ENCODE results near the gene LARGE1. TPM values are rescaled to one million over a fixed set of nuclear protein-coding genes. Genes with fewer than 3 reads are reported as not detected.

LARGE1 gene
- total RNA-seq, 2 donors from 2014 or later, result 12.5 to 21.1 TPM

DNA sequence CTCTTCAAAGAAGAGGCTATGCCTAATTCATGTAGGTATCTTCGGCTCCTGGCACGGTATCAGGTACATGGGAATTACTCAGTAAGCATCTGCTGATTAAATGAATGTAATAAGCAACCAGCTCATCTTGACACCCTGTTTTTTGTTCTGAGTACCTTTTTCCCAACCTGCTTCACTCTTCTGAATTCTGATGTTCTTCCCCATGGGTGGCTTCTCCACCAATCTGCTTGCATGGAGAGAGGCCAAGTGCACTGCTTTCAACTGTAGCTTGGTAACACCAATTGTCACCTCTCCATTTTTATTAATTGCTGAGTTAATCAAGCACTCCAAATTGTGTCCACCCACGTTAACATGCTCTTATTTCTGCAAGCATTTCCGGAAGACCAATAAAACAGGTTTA, 40.5 kb downstream of the LARGE1 start:
- DNase-seq, result no peak

DNA sequence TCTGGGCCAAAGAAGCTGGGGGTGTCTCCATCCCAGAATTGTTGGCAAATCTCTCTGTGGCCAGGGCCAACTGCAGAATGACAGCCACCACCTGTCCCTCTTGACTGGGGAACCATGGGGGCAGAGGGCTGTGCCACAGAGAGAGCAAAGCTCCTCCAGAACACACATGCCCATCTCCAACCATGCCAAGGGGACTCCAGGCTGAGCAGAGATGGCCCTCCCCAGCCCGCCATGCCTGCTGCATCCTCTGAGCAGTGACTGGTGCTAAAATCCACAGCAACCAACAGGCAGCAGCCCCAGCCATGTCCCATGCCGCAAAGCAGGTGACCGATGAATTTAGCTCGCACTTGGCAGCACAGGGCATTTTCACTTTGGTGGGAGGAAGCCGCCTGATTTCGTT, 45.0 kb downstream of the LARGE1 start:
- TF ChIP-seq, protein P1, sequence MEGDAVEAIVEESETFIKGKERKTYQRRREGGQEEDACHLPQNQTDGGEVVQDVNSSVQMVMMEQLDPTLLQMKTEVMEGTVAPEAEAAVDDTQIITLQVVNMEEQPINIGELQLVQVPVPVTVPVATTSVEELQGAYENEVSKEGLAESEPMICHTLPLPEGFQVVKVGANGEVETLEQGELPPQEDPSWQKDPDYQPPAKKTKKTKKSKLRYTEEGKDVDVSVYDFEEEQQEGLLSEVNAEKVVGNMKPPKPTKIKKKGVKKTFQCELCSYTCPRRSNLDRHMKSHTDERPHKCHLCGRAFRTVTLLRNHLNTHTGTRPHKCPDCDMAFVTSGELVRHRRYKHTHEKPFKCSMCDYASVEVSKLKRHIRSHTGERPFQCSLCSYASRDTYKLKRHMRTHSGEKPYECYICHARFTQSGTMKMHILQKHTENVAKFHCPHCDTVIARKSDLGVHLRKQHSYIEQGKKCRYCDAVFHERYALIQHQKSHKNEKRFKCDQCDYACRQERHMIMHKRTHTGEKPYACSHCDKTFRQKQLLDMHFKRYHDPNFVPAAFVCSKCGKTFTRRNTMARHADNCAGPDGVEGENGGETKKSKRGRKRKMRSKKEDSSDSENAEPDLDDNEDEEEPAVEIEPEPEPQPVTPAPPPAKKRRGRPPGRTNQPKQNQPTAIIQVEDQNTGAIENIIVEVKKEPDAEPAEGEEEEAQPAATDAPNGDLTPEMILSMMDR (IDR thresholded peaks at IDR 0.05), result no peak
- no peak for TF ChIP-seq POLR2A (IDR thresholded peaks at IDR 0.05)

More for the DNA sequence above, 40.5 kb downstream of the LARGE1 start:
- H3K27me3 ChIP-seq, result no peaks in the 10 kb centered on the region
- no peaks in the 10 kb centered on the region for H3K36me3 ChIP-seq (replicated peaks in 1 of 2; ENCODE audit: insufficient read depth in 1 of 2, low read depth in 2 of 2)
- intact Hi-C loops (cut with DNase I), result no loop called here
- no peaks in the 10 kb centered on the region for H3K9me3 ChIP-seq
- no peak overlapping the region for H3K27ac ChIP-seq
- H3K4me1 ChIP-seq, result peaks cover 8% of the 10 kb centered on the region
- WGBS, 2 donors, result 78 to 93% methylated on average over 4 of the region's 4 CpGs
- H3K4me3 ChIP-seq, result no peak overlapping the region
- no peak for ATAC-seq
- TF ChIP-seq POLR2A (IDR thresholded peaks at IDR 0.05), result no peak
- TF ChIP-seq, protein P1 (IDR thresholded peaks at IDR 0.05), result no peak

DNA sequence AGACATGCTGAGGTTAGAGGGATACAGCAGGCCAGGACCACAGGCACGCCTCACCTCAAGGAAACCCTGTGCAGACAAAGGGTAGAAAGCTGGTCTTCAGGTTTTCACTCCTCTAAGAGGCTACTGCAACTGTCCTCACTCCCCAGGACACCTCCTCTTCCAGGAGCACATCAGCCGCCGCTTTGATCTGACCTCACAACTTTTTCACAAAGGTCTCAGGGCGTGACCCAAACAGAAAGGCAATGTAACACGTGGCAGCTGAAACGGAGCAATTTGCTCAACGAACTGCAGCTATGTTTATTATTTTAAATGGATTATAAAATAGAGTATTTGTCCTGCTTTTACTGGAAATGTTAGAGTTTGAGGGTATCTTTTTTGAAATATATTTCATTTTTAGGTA, 46.1 kb downstream of the LARGE1 start:
- Histone ChIP-seq H3K27me3 (no peaks in the 10 kb centered on the region), H3K27ac (no peak overlapping the region), H3K4me3 (no peak overlapping the region), H3K4me1 (peaks cover 13% of the 10 kb centered on the region), H3K9me3 (no peaks in the 10 kb centered on the region), H3K36me3 (replicated peaks in 1 of 2; ENCODE audit: insufficient read depth in 1 of 2, low read depth in 2 of 2) (no peaks in the 10 kb centered on the region)
- intact Hi-C loops (cut with DNase I), result no loop called here
- TF ChIP-seq, protein P1 (IDR thresholded peaks at IDR 0.05), result no peak
- no peak for TF ChIP-seq POLR2A (IDR thresholded peaks at IDR 0.05)
- ATAC-seq (no peak), DNase-seq (no peak)
- WGBS, 2 donors, result 89 to 94% methylated on average over 7 of the region's 7 CpGs

More for the DNA sequence above, 45.0 kb downstream of the LARGE1 start:
- H3K4me3 ChIP-seq, result no peak overlapping the region
- DNase-seq, result no peak
- H3K36me3 ChIP-seq (replicated peaks in 1 of 2; ENCODE audit: insufficient read depth in 1 of 2, low read depth in 2 of 2), result no peaks in the 10 kb centered on the region
- WGBS, 2 donors, result 90 to 97% methylated on average over 4 to 6 of the region's 6 CpGs
- H3K4me1 ChIP-seq, result peaks cover 13% of the 10 kb centered on the region
- H3K27ac ChIP-seq, result no peak overlapping the region
- no peak for ATAC-seq
- intact Hi-C loops (cut with DNase I), result no loop called here
- no peaks in the 10 kb centered on the region for H3K9me3 ChIP-seq
- H3K27me3 ChIP-seq, result no peaks in the 10 kb centered on the region

DNA sequence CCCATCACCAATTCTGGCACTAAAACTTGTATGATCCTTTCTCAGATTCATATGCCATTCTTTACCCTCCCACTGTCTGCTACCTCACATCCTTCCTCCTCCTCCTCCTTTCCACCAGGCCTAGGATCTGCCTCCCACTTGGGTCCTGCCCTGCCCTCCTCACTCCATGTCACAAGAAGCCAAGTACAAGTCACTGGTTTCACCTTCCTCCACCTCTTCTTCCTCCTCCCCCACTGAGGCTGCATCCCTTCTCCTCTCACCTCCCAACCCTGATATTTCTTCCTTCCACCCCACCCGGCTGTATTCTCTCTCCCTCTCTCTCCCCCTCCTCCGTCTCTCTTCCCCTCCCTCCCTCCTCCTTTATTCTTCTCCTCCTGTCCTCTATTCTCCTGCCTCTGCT, 46.6 kb downstream of the LARGE1 start:
- intact Hi-C loops (cut with DNase I), result no loop called here
- H3K27ac ChIP-seq, result peak overlapping the region in 2 of 4 donors; percentile 46 to 57

DNA sequence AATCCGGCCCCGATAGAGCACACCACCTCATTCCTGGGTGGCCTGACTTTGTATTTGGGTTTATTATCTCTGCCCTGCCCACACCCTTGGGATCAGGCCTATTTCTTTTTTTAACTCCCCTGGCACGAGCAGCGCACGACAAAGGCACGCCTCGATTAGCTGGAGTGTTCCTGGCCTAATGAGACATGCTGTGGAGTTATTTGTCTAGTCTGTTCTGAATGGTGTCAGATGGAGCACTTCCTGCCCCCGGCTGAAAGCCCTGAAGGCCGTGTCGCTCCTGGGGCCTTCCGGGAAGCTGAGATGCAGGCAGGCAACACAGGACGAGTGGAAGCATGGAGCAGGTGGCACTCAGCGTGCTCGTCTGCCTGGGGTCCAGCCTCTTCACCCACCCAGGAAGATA, 47.1 kb downstream of the LARGE1 start:
- Histone ChIP-seq H3K4me1 (peaks cover 13% of the 10 kb centered on the region), H3K27ac (peak overlapping the region in 2 of 4 donors; percentile 46 to 57), H3K4me3 (no peak overlapping the region), H3K36me3 (replicated peaks in 1 of 2; ENCODE audit: insufficient read depth in 1 of 2, low read depth in 2 of 2) (no peaks in the 10 kb centered on the region), H3K9me3 (no peaks in the 10 kb centered on the region), H3K27me3 (no peaks in the 10 kb centered on the region)
- DNase-seq, result peak in 1 of 4 donors; percentile 8
- TF ChIP-seq, protein P1 (IDR thresholded peaks at IDR 0.05), result no peak
- no peak for TF ChIP-seq POLR2A (IDR thresholded peaks at IDR 0.05)
- intact Hi-C loops (cut with DNase I), result no loop called here
- 53 to 73% methylated on average over 9 to 14 of the region's 14 CpGs for WGBS, 2 donors
- ATAC-seq, result no peak

More for the DNA sequence above, 46.6 kb downstream of the LARGE1 start:
- Histone ChIP-seq H3K36me3 (replicated peaks in 1 of 2; ENCODE audit: insufficient read depth in 1 of 2, low read depth in 2 of 2) (no peaks in the 10 kb centered on the region), H3K9me3 (no peaks in the 10 kb centered on the region), H3K27me3 (no peaks in the 10 kb centered on the region), H3K4me1 (peaks cover 13% of the 10 kb centered on the region), H3K4me3 (no peak overlapping the region)
- ATAC-seq, result no peak
- DNase-seq, result no peak
- TF ChIP-seq POLR2A (IDR thresholded peaks at IDR 0.05), result no peak
- TF ChIP-seq, protein P1 (IDR thresholded peaks at IDR 0.05), result no peak
- 76 to 77% methylated on average over 2 of the region's 2 CpGs for WGBS, 2 donors

Data from body of pancreas (tissue), 4 donors.